Endothelial cell (in vitro differentiated cells): ENCODE measurements around the gene PLPP1. TPM values are rescaled to one million over a fixed set of nuclear protein-coding genes. Genes with fewer than 3 reads are reported as not detected.
A peak's percentile ranks its signal among the peaks of the same experiment; 100 is the strongest.

Experiments used
- DNase-seq: peaks from one replicate; pipeline ENCODE4 v3.0.0; 2021; ENCODE audit warnings: low spot score
- H3K27ac Mint-ChIP-seq: one replicate; pipeline ENCODE4 v1.8.0; 2021; ENCODE audit warnings: mixed read lengths, inconsistent platforms; ENCODE audit not compliant: unreplicated experiment
- H3K27me3 Mint-ChIP-seq: one replicate; pipeline ENCODE4 v1.8.0; 2021; ENCODE audit warnings: mild to moderate bottlenecking, moderate library complexity, mixed read lengths, inconsistent platforms; ENCODE audit not compliant: unreplicated experiment
- H3K36me3 Mint-ChIP-seq: one replicate; pipeline ENCODE4 v1.8.0; 2021; ENCODE audit warnings: mild to moderate bottlenecking, low read depth, mixed read lengths, inconsistent platforms; ENCODE audit not compliant: unreplicated experiment
- H3K4me1 Mint-ChIP-seq: one replicate; pipeline ENCODE4 v1.8.0; 2021; ENCODE audit warnings: mild to moderate bottlenecking, mixed read lengths, inconsistent platforms; ENCODE audit not compliant: unreplicated experiment
- H3K4me3 Mint-ChIP-seq: one replicate; pipeline ENCODE4 v1.8.0; 2021; ENCODE audit warnings: mild to moderate bottlenecking, mixed read lengths, inconsistent platforms; ENCODE audit not compliant: unreplicated experiment
- H3K9me3 Mint-ChIP-seq: one replicate; pipeline ENCODE4 v1.8.0; 2021; ENCODE audit warnings: mixed read lengths, inconsistent platforms; ENCODE audit not compliant: unreplicated experiment
- microRNA-seq: library from miRNA; unstranded; fragments of <30 nt; microRNA quantifications from one replicate; pipeline ENCODE4, GENCODE V29; 2020; ENCODE audit not compliant: unreplicated experiment
- total RNA-seq: library from RNA; stranded (reverse); fragmentation: NEBNext Ultra II Directional; extraction: Animal tissue kit (Norgen Biotek cat#: 25700); gene quantifications from one replicate; pipeline ENCODE4 v1.2.1, GENCODE V29; 2021; ENCODE audit not compliant: unreplicated experiment
- TF ChIP-seq, protein P1 (sequence below): fragments of 200-600 bp; sonication (generic); IDR thresholded peaks from one replicate; pipeline ENCODE4 v1.5.0; 2021; ENCODE audit warnings: antibody characterized with exemption; ENCODE audit not compliant: unreplicated experiment

PLPP1 gene
- total RNA-seq, 1 donor from 2014 or later: 11.3 TPM

DNA sequence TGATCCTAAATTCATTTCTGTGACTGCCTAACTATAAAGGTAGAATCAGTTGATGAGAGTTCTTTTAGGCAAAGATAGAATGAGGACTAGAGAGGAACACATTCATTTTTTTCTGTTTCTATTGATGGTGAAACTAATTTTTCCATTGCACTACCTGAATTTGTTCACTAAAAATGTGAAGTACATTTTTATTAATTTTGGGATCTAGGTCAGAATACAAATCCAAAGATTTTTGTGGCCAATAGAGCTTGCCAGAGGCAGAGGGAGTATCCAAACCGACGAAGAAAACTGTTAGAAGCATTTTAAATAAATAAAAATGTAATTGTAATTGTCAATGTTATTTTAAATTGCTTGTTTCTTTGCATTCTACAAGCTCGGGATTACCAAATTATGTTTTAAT lies 148.9 kb downstream of the PLPP1 start:
- Mint-ChIP-seq H3K27me3 (no peaks in the 10 kb centered on the region), H3K27ac (no peak overlapping the region), H3K36me3 (peaks cover 14% of the 10 kb centered on the region), H3K4me3 (no peak overlapping the region), H3K4me1 (no peaks in the 10 kb centered on the region), H3K9me3 (peaks cover 5% of the 10 kb centered on the region)
- no peak for DNase-seq
- TF ChIP-seq, protein P1, sequence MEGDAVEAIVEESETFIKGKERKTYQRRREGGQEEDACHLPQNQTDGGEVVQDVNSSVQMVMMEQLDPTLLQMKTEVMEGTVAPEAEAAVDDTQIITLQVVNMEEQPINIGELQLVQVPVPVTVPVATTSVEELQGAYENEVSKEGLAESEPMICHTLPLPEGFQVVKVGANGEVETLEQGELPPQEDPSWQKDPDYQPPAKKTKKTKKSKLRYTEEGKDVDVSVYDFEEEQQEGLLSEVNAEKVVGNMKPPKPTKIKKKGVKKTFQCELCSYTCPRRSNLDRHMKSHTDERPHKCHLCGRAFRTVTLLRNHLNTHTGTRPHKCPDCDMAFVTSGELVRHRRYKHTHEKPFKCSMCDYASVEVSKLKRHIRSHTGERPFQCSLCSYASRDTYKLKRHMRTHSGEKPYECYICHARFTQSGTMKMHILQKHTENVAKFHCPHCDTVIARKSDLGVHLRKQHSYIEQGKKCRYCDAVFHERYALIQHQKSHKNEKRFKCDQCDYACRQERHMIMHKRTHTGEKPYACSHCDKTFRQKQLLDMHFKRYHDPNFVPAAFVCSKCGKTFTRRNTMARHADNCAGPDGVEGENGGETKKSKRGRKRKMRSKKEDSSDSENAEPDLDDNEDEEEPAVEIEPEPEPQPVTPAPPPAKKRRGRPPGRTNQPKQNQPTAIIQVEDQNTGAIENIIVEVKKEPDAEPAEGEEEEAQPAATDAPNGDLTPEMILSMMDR: no peak

GRCh38 chr5:55385227-55385626 lies 149.5 kb downstream of the PLPP1 start:
- TF ChIP-seq, protein P1: no peak
- DNase-seq: no peak
- no peak overlapping the region for H3K4me3 Mint-ChIP-seq
- peaks cover 5% of the 10 kb centered on the region for H3K9me3 Mint-ChIP-seq
- no peaks in the 10 kb centered on the region for H3K27me3 Mint-ChIP-seq
- no peaks in the 10 kb centered on the region for H3K4me1 Mint-ChIP-seq
- H3K27ac Mint-ChIP-seq: no peak overlapping the region
- H3K36me3 Mint-ChIP-seq: peaks cover 16% of the 10 kb centered on the region

- no peak overlapping the region for H3K27ac Mint-ChIP-seq
- TF ChIP-seq, protein P1: no peak
- H3K4me3 Mint-ChIP-seq: peak overlapping the region; percentile 62
- no peak for DNase-seq
- peaks cover 5% of the 10 kb centered on the region for H3K9me3 Mint-ChIP-seq
- H3K27me3 Mint-ChIP-seq: no peaks in the 10 kb centered on the region
- H3K4me1 Mint-ChIP-seq: no peaks in the 10 kb centered on the region
- peaks cover 21% of the 10 kb centered on the region for H3K36me3 Mint-ChIP-seq
Observed at GRCh38 chr5:55384072-55384471, 150.7 kb downstream of the PLPP1 start.

- Mint-ChIP-seq H3K4me1 (no peaks in the 10 kb centered on the region), H3K27ac (no peak overlapping the region), H3K27me3 (no peaks in the 10 kb centered on the region), H3K4me3 (no peak overlapping the region), H3K36me3 (peaks cover 21% of the 10 kb centered on the region), H3K9me3 (peaks cover 5% of the 10 kb centered on the region)
- TF ChIP-seq, protein P1: no peak
- no peak for DNase-seq
Observed at GRCh38 chr5:55383254-55383653, 151.5 kb downstream of the PLPP1 start.

DNA sequence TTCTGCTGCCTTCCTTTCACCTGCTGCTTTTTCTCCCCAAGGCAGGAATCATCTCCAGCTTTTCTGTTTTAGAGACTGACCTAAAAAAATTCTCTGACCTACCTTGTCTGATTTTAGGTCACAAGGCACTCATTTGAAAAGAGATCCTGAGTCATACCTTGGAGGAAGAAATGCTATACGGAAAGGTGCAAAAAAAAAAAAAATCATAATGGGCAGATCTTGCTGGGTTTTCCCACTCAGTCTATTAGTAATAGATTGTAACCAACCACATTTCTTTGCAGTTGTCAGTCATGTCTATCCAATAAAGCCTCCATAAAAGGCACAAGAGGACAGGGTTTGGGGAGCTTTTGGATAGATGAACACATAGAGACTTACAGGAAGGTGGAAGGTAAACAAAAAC lies 157.0 kb downstream of the PLPP1 start:
- no peak for DNase-seq
- Mint-ChIP-seq H3K27me3 (no peaks in the 10 kb centered on the region), H3K27ac (no peak overlapping the region), H3K9me3 (no peaks in the 10 kb centered on the region), H3K4me3 (no peak overlapping the region), H3K4me1 (no peaks in the 10 kb centered on the region), H3K36me3 (peaks cover 24% of the 10 kb centered on the region)
- TF ChIP-seq, protein P1: no peak

Small RNA genes lying within 50 kb of the gene (microRNA-seq; reads per million reads assigned to microRNA genes)
- gene MIR5687: 0.63 reads per million

Other genes with a start within 250 kb of the PLPP1 start
- 21.1 TPM for gene DHX29, start 227.3 kb downstream of the PLPP1 start, total RNA-seq
- gene MTREX, start 227.0 kb downstream of the PLPP1 start, total RNA-seq: 54.4 TPM
- gene SLC38A9, start 177.4 kb upstream of the PLPP1 start, total RNA-seq: 45.5 TPM
- not detected for gene DDX4, start 203.1 kb upstream of the PLPP1 start, total RNA-seq